HCT116 (cell line): ENCODE results near the gene DOP1B. TPM values are rescaled to one million over a fixed set of nuclear protein-coding genes. Genes with fewer than 3 reads are reported as not detected.

ENCODE experiments used
- ATAC-seq: fragments of 200-7000 bp; cut with Tn5 transposase; 2 replicates; pipeline ENCODE4 v1.9.1; 2020; ENCODE audit warnings: mild to moderate bottlenecking, moderate library complexity
- BruUV-seq: library from RNA; stranded (reverse); fragments of 400-500 nt; replicated peaks from 2 replicates; lab custom pipeline; 2021; lab: Mats Ljungman, UMichigan
- CTCF ChIA-PET: fragments of 300-600 bp; sonication (Branson Sonifier 250); formaldehyde crosslinking; loops from one replicate; lab custom pipeline; 2021; ENCODE audit warnings: antibody characterized with exemption; lab: Charles Lee
- POLR2A ChIA-PET: fragments of 300-600, 350-600 bp; sonication (Branson Sonifier 250); formaldehyde crosslinking; loops from one replicate; lab custom pipeline; 2021; ENCODE audit warnings: antibody characterized with exemption; lab: Charles Lee
- RAD21 ChIA-PET, 2 experiments: fragments of 300-600 bp; sonication (Branson Sonifier 250); formaldehyde crosslinking; loops; one replicate each; lab custom pipeline; 2023; ENCODE audit warnings: low total read pairs in 2 of 2; ENCODE audit not compliant: uncharacterized antibody in 2 of 2, unreplicated experiment in 2 of 2, low non-redundant PET in 1 of 2; lab: Charles Lee
- DNase-seq: peaks from one replicate; pipeline ENCODE4 v3.0.0-alpha.2; 2010; ENCODE audit warnings: low read depth, low spot score
- H2AFZ ChIP-seq: fragments of 200-600 bp; shearing (Covaris generic), sonication (generic); 2 replicates; pipeline ENCODE4 v1.6.1; 2017; ENCODE audit warnings: low read depth, mixed run types, mixed read lengths, antibody characterized with exemption, low read length; ENCODE audit not compliant: poor library complexity, severe bottlenecking
- H3K27ac ChIP-seq: 2 replicates; pipeline ENCODE4 v1.5.1; 2012; ENCODE audit warnings: low read depth, low read length
- H3K27me3 ChIP-seq: fragments of 200-600 bp; sonication (generic); 2 replicates; pipeline ENCODE4 v1.6.1; 2016; ENCODE audit warnings: mixed run types, low read length, mixed read lengths; ENCODE audit not compliant: insufficient read depth
- H3K36me3 ChIP-seq, 2 experiments: fragments of 200-500 bp in 1 of 2; fragments of 200-600 bp in 1 of 2; sonication (Bioruptor generic) in 1 of 2; sonication (generic) in 1 of 2; 2 replicates each; pipeline versions ENCODE4 v1.5.1 to v1.6.1; 2014 to 2016; ENCODE audit warnings: low read length in 2 of 2, inconsistent platforms in 1 of 2, mixed read lengths in 1 of 2, mixed run types in 1 of 2; ENCODE audit not compliant: insufficient read depth in 2 of 2, control insufficient read depth in 1 of 2
- H3K4me1 ChIP-seq, 2 experiments: fragments of 200-600 bp in 1 of 2; sonication (generic) in 1 of 2; 2 replicates each; pipeline versions ENCODE4 v1.5.1 to v1.6.1; 2012 to 2017; ENCODE audit warnings: low read length in 2 of 2, inconsistent platforms in 1 of 2, mild to moderate bottlenecking in 1 of 2, mixed read lengths in 1 of 2, mixed run types in 1 of 2, moderate library complexity in 1 of 2; ENCODE audit not compliant: insufficient read depth in 2 of 2, control insufficient read depth in 1 of 2
- H3K4me2 ChIP-seq: fragments of 200-600 bp; sonication (generic); 2 replicates; pipeline ENCODE4 v1.6.1; 2017; ENCODE audit warnings: mixed run types, low read length, mixed read lengths
- H3K4me3 ChIP-seq, 2 experiments: fragments of 200-600 bp in 1 of 2; sonication (generic) in 1 of 2; replicated peaks in 1 of 2; 2 replicates each; pipeline ENCODE4 v1.5.1; 2011 to 2016; ENCODE audit warnings: low read length in 2 of 2, control low read depth in 1 of 2, low read depth in 1 of 2, mild to moderate bottlenecking in 1 of 2, mixed read lengths in 1 of 2, mixed run types in 1 of 2
- H3K79me2 ChIP-seq: fragments of 200-600 bp; sonication (generic); 2 replicates; pipeline ENCODE4 v1.6.1; 2017; ENCODE audit warnings: mild to moderate bottlenecking, mixed run types, low read length, moderate library complexity, mixed read lengths; ENCODE audit not compliant: insufficient read depth
- H3K9ac ChIP-seq: fragments of 200-600 bp; sonication (generic); 2 replicates; pipeline ENCODE4 v1.6.1; 2016; ENCODE audit warnings: low read length, mixed read lengths
- H3K9me2 ChIP-seq: fragments of 200-600 bp; sonication (generic), shearing (Covaris generic); 2 replicates; pipeline ENCODE4 v1.6.1; 2017; ENCODE audit warnings: mixed run types, mild to moderate bottlenecking, moderate library complexity; ENCODE audit not compliant: insufficient read depth
- H3K9me3 ChIP-seq, 2 experiments: fragments of 200-500 bp in 1 of 2; fragments of 200-600 bp in 1 of 2; sonication (Bioruptor generic) in 1 of 2; sonication (generic) in 1 of 2; 2 replicates each; pipeline ENCODE4 v1.6.1; 2014 to 2017; ENCODE audit warnings: low read length in 2 of 2, mixed read lengths in 2 of 2, inconsistent platforms in 1 of 2, low read depth in 1 of 2, mild to moderate bottlenecking in 1 of 2, mixed run types in 1 of 2, moderate library complexity in 1 of 2; ENCODE audit not compliant: control insufficient read depth in 1 of 2, insufficient read depth in 1 of 2
- H4K20me1 ChIP-seq: fragments of 200-600 bp; sonication (generic), shearing (Covaris generic); 2 replicates; pipeline ENCODE4 v1.6.1; 2017; ENCODE audit warnings: mixed run types, mild to moderate bottlenecking, moderate library complexity; ENCODE audit not compliant: insufficient read depth
- CBX3 ChIP-seq: IDR thresholded peaks from 2 replicates; pipeline ENCODE4 v1.6.1; 2012; ENCODE audit warnings: low read depth
- CEBPB ChIP-seq: IDR thresholded peaks from 2 replicates; pipeline ENCODE4 v1.6.1; 2012; ENCODE audit warnings: low read depth
- CTCF ChIP-seq, 3 experiments: fragments of 200-600 bp in 1 of 3; sonication (generic) in 1 of 3; IDR thresholded peaks in 2 of 3; conservative IDR thresholded peaks in 1 of 3; 2 replicates each; pipeline ENCODE4 v1.5.1; 2012 to 2017; ENCODE audit warnings: low read depth in 2 of 3, low read length in 2 of 3, antibody characterized with exemption in 1 of 3, borderline replicate concordance in 1 of 3, control low read depth in 1 of 3, mild to moderate bottlenecking in 1 of 3, mixed read lengths in 1 of 3, mixed run types in 1 of 3, moderate library complexity in 1 of 3; ENCODE audit not compliant: insufficient read depth in 1 of 3
- ELF1 ChIP-seq: IDR thresholded peaks from 2 replicates; pipeline ENCODE4 v1.6.1; 2012; ENCODE audit warnings: low read depth, borderline replicate concordance
- EZH2phosphoT487 ChIP-seq: fragments of 200-600 bp; IDR thresholded peaks from 2 replicates; pipeline ENCODE4 v1.6.1; 2018; ENCODE audit warnings: antibody characterized with exemption, borderline replicate concordance
- POLR2A ChIP-seq: IDR thresholded peaks from 2 replicates; pipeline ENCODE4 v1.7.0; 2011; ENCODE audit warnings: borderline replicate concordance; ENCODE audit not compliant: insufficient read depth, insufficient read length; ENCODE audit errors: extremely low read depth
- POLR2AphosphoS5 ChIP-seq: IDR thresholded peaks from 2 replicates; pipeline ENCODE4 v1.6.1; 2011; ENCODE audit warnings: mild to moderate bottlenecking, low read depth, low read length, moderate library complexity
- RAD21 ChIP-seq: IDR thresholded peaks from 2 replicates; pipeline ENCODE4 v1.6.1; 2012; ENCODE audit warnings: low read depth, mild to moderate bottlenecking
- SIN3A ChIP-seq: IDR thresholded peaks from 2 replicates; pipeline ENCODE4 v1.6.1; 2012; ENCODE audit warnings: low read depth
- TCF7L2 ChIP-seq: IDR thresholded peaks from 2 replicates; pipeline ENCODE4 v1.7.0; 2011; ENCODE audit warnings: borderline replicate concordance, inconsistent platforms; ENCODE audit not compliant: insufficient read depth, insufficient read length; ENCODE audit errors: extremely low read depth
- YY1 ChIP-seq: IDR thresholded peaks from 2 replicates; pipeline ENCODE4 v1.6.1; 2011; ENCODE audit warnings: low read length, low read depth, moderate library complexity, mild to moderate bottlenecking; ENCODE audit not compliant: insufficient replicate concordance; ENCODE audit errors: extremely low read depth
- ZFX ChIP-seq: fragments of 450-650 bp; IDR thresholded peaks from 2 replicates; pipeline ENCODE4 v1.6.1; 2017
- intact Hi-C: fragments of 100-400 bp; cut with micrococcal nuclease; formaldehyde crosslinking; loops from 2 replicates; pipeline ENCODE4 v1.10.0; 2022
- total RNA-seq: library from RNA; stranded (reverse); gene quantifications from one replicate; pipeline ENCODE4 v1.2.1, GENCODE V29; 2021; ENCODE audit not compliant: unreplicated experiment
- TF ChIP-seq, protein P1 (sequence below): IDR thresholded peaks from 2 replicates; pipeline ENCODE4 v1.6.1; 2012
- TF ChIP-seq, protein P2 (sequence below): IDR thresholded peaks from 2 replicates; pipeline ENCODE4 v1.6.1; 2011; ENCODE audit warnings: mild to moderate bottlenecking, low read length, moderate library complexity; ENCODE audit not compliant: insufficient replicate concordance; ENCODE audit errors: extremely low read depth

The DOP1B gene
- total RNA-seq, 1 experiment from 2014 or later: 15.4 TPM

GRCh38 chr21:36171336-36171735 lies 14.7 kb downstream of the DOP1B start:
- Histone ChIP-seq H3K9ac (no peak overlapping the region), H3K9me2 (no peaks in the 10 kb centered on the region), H3K4me2 (no peak overlapping the region), H2AFZ (no peak overlapping the region), H3K4me1 (peaks cover 9 to 13% of the 10 kb centered on the region in 2 experiments), H3K79me2 (no peaks in the 10 kb centered on the region), H3K27me3 (no peaks in the 10 kb centered on the region), H3K9me3 (no peaks in the 10 kb centered on the region), H3K36me3 (peaks cover 0 to 3% of the 10 kb centered on the region in 2 experiments; a peak in 1 of 4 replicates), H3K27ac (no peak overlapping the region), H4K20me1 (no peaks in the 10 kb centered on the region), H3K4me3 (no peak overlapping the region)
- ChIA-PET CTCF (no interaction called here), POLR2A (no interaction called here), RAD21 (no interaction called here)
- DNase-seq (no peak), ATAC-seq (no peak)
- no TSS peak for BruUV-seq
- intact Hi-C loops: no loop called here
- no peak for TF ChIP-seq SIN3A
- TF ChIP-seq POLR2AphosphoS5: no peak
- TF ChIP-seq CEBPB: no peak
- no peak for TF ChIP-seq CTCF (IDR thresholded peaks at IDR 0.05 in 2 of 3, conservative IDR thresholded peaks at IDR 0.05 in 1 of 3; ENCODE audit: borderline replicate concordance in 1 of 3, insufficient read depth in 1 of 3, low read depth in 2 of 3, low read length in 2 of 3)
- TF ChIP-seq, protein P1, sequence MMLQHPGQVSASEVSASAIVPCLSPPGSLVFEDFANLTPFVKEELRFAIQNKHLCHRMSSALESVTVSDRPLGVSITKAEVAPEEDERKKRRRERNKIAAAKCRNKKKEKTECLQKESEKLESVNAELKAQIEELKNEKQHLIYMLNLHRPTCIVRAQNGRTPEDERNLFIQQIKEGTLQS: no peak
- no peak for TF ChIP-seq POLR2A
- no peak for TF ChIP-seq YY1

GRCh38 chr21:36171741-36172331 lies 15.2 kb downstream of the DOP1B start:
- no peaks in the 10 kb centered on the region for H3K9me2 ChIP-seq
- POLR2A ChIA-PET: no interaction called here
- no TSS peak for BruUV-seq
- ATAC-seq (no peak), DNase-seq (no peak)
- no peaks in the 10 kb centered on the region for H3K27me3 ChIP-seq
- no peak overlapping the region for H3K4me3 ChIP-seq
- H3K27ac ChIP-seq: no peak overlapping the region
- RAD21 ChIA-PET: no interaction called here
- H3K36me3 ChIP-seq: peaks cover 0 to 3% of the 10 kb centered on the region in 2 experiments; a peak in 1 of 4 replicates
- CTCF ChIA-PET: no interaction called here
- H3K4me2 ChIP-seq: no peak overlapping the region
- no peak overlapping the region for H3K9ac ChIP-seq
- H3K4me1 ChIP-seq: peaks cover 9 to 13% of the 10 kb centered on the region in 2 experiments
- intact Hi-C loops: no loop called here
- no peaks in the 10 kb centered on the region for H4K20me1 ChIP-seq
- H2AFZ ChIP-seq: no peak overlapping the region
- H3K79me2 ChIP-seq: no peaks in the 10 kb centered on the region
- no peaks in the 10 kb centered on the region for H3K9me3 ChIP-seq
- TF ChIP-seq ELF1: no peak
- TF ChIP-seq RAD21: no peak
- no peak for TF ChIP-seq EZH2phosphoT487
- no peak for TF ChIP-seq POLR2AphosphoS5
- no peak for TF ChIP-seq CBX3
- TF ChIP-seq, protein P2, sequence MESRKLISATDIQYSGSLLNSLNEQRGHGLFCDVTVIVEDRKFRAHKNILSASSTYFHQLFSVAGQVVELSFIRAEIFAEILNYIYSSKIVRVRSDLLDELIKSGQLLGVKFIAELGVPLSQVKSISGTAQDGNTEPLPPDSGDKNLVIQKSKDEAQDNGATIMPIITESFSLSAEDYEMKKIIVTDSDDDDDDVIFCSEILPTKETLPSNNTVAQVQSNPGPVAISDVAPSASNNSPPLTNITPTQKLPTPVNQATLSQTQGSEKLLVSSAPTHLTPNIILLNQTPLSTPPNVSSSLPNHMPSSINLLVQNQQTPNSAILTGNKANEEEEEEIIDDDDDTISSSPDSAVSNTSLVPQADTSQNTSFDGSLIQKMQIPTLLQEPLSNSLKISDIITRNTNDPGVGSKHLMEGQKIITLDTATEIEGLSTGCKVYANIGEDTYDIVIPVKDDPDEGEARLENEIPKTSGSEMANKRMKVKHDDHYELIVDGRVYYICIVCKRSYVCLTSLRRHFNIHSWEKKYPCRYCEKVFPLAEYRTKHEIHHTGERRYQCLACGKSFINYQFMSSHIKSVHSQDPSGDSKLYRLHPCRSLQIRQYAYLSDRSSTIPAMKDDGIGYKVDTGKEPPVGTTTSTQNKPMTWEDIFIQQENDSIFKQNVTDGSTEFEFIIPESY: no peak
- TF ChIP-seq TCF7L2: no peak
- TF ChIP-seq ZFX: no peak
